Measurements from ENCODE around the gene EPS8L3.

GRCh38 chr1:109805486-109806165 lies 41.9 kb upstream of the EPS8L3 start:
- TF ChIP-seq GABPA (tag; conservative IDR thresholded peaks at IDR 0.05; ENCODE audit: low read depth) (no peak), ZBTB26 (CRISPR knock-in tag; IDR thresholded peaks at IDR 0.05) (no peak), CREB1 (IDR thresholded peaks at IDR 0.05) (no peak), CREB1 (CRISPR knock-in tag; IDR thresholded peaks at IDR 0.05) (no peak), CTCF (IDR thresholded peaks at IDR 0.05 in 2 of 3, conservative IDR thresholded peaks at IDR 0.05 in 1 of 3; ENCODE audit: insufficient read depth in 2 of 3, low read depth in 1 of 3, low read length in 3 of 3) (no peak), MXI1 (IDR thresholded peaks at IDR 0.05; ENCODE audit: low read depth, low read length) (no peak), EZH2 (IDR thresholded peaks at IDR 0.05; ENCODE audit: borderline replicate concordance, low read depth, low read length) (no peak), HMGXB4 (CRISPR knock-in tag; IDR thresholded peaks at IDR 0.05) (no peak), GABPB1 (CRISPR knock-in tag; IDR thresholded peaks at IDR 0.05) (no peak), ZNF668 (CRISPR knock-in tag; IDR thresholded peaks at IDR 0.05) (no peak), YY1 (IDR thresholded peaks at IDR 0.05; ENCODE audit: borderline replicate concordance in 1 of 3, control insufficient read depth in 1 of 3, extremely low read depth in 1 of 3, insufficient read depth in 3 of 3, insufficient read length in 1 of 3, insufficient replicate concordance in 2 of 3, low read depth in 1 of 3, low read length in 2 of 3) (no peak)
- TF ChIP-seq, protein P1, sequence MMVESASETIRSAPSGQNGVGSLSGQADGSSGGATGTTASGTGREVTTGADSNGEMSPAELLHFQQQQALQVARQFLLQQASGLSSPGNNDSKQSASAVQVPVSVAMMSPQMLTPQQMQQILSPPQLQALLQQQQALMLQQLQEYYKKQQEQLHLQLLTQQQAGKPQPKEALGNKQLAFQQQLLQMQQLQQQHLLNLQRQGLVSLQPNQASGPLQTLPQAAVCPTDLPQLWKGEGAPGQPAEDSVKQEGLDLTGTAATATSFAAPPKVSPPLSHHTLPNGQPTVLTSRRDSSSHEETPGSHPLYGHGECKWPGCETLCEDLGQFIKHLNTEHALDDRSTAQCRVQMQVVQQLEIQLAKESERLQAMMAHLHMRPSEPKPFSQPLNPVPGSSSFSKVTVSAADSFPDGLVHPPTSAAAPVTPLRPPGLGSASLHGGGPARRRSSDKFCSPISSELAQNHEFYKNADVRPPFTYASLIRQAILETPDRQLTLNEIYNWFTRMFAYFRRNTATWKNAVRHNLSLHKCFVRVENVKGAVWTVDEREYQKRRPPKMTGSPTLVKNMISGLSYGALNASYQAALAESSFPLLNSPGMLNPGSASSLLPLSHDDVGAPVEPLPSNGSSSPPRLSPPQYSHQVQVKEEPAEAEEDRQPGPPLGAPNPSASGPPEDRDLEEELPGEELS (CRISPR knock-in tag; IDR thresholded peaks at IDR 0.05; ENCODE audit: borderline replicate concordance), result no peak
- TF ChIP-seq, protein P2, sequence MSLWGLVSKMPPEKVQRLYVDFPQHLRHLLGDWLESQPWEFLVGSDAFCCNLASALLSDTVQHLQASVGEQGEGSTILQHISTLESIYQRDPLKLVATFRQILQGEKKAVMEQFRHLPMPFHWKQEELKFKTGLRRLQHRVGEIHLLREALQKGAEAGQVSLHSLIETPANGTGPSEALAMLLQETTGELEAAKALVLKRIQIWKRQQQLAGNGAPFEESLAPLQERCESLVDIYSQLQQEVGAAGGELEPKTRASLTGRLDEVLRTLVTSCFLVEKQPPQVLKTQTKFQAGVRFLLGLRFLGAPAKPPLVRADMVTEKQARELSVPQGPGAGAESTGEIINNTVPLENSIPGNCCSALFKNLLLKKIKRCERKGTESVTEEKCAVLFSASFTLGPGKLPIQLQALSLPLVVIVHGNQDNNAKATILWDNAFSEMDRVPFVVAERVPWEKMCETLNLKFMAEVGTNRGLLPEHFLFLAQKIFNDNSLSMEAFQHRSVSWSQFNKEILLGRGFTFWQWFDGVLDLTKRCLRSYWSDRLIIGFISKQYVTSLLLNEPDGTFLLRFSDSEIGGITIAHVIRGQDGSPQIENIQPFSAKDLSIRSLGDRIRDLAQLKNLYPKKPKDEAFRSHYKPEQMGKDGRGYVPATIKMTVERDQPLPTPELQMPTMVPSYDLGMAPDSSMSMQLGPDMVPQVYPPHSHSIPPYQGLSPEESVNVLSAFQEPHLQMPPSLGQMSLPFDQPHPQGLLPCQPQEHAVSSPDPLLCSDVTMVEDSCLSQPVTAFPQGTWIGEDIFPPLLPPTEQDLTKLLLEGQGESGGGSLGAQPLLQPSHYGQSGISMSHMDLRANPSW (CRISPR knock-in tag; IDR thresholded peaks at IDR 0.05), result no peak
